Measurements from ENCODE around the gene MAD2L1BP.

Gene MAD2L1BP

GRCh38 chr6:43680308-43681200 is 44.9 kb downstream of the MAD2L1BP start:
- in situ Hi-C loops (cut with HindIII; ENCODE audit: low sequenced_read_pairs): loop anchor here (10.0 kb wide), 1 partner anchor 154 kb away; no protein-coding TSS in a partner anchor

- in situ Hi-C loops (cut with HindIII; ENCODE audit: low sequenced_read_pairs): loop anchor here (10.0 kb wide), 1 partner anchor 153 kb away; no protein-coding TSS in a partner anchor
These were observed 45.7 kb downstream of the MAD2L1BP start for GRCh38 chr6:43681303-43681702.

GRCh38 chr6:43682724-43683429 is 47.2 kb downstream of the MAD2L1BP start:
- in situ Hi-C loops (cut with HindIII; ENCODE audit: low sequenced_read_pairs): loop anchor here (10.0 kb wide), 1 partner anchor 152 kb away; no protein-coding TSS in a partner anchor

DNA sequence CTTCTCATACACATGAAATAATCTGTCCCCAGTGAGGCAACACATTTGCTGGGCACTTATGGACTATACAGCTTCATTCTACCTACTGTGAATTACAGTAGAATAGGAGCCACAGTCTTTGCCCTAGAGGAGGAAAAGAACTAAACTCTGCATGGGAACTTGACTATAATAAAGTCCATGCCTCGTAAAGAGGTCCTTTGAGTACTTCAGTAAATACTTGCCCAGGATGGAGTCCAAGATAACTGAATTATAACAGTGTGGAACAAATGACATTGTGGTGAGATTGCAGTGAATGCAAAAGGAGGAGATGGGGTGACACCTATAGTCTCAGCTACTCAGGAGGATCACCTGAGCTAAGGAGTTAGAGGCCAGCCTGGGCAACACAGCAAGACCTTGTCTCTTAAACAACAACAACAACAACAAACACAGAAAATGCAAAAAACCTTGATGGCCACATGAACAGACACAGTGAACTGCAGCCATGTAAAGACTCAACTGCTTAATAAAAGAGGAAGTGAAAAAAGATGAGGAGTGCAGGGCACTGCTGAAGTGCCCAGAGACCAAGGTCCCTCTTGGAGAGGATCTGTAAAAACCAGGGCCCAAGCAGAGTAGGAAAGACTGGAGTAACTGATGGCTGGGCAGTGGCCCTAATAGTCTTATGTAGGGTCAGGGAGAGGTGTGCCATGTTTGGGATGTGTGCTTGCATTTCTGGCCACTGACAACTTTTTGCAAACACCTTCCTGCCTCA is 48.2 kb downstream of the MAD2L1BP start:
- in situ Hi-C loops (cut with HindIII; ENCODE audit: low sequenced_read_pairs): loop anchor here (10.0 kb wide), 1 partner anchor 151 kb away; no protein-coding TSS in a partner anchor

GRCh38 chr6:43687079-43687436 is 51.4 kb downstream of the MAD2L1BP start:
- in situ Hi-C loops (cut with HindIII; ENCODE audit: low sequenced_read_pairs): loop anchor here (5.0 to 10.0 kb wide), 2 partner anchors 35 to 148 kb away; no protein-coding TSS in a partner anchor

GRCh38 chr6:43687437-43688347 is 52.1 kb downstream of the MAD2L1BP start, which contains the start of gene MRPS18A:
TSS of gene MRPS18A (minus strand) at chr6:43687791. CDS start at chr6:43687779, 12 bp downstream.
- in situ Hi-C loops (cut with HindIII; ENCODE audit: low sequenced_read_pairs): loop anchor here (5.0 to 10.0 kb wide), 2 partner anchors 35 to 147 kb away; no protein-coding TSS in a partner anchor

DNA sequence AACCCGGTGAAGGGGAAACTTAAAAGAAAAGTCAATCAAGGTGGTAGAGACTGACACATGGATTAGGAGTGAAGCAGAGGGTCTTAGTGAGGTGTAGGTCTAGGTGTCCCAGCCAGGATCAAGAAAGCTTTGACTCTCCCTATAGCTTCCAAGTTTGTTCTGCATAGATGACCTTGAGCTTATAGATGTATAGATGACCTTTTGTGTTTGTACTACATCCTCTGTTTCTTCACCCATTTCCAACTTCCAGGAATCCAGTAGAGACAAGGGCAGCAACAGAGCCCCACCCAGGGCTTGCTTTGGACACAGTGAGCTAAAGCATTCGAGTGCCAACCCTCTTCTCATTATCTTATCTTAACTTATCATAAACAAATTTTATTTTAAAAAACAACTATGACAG is 53.8 kb downstream of the MAD2L1BP start:
- in situ Hi-C loops (cut with HindIII; ENCODE audit: low sequenced_read_pairs): loop anchor here (5.0 to 10.0 kb wide), 2 partner anchors 37 to 145 kb away; no protein-coding TSS in a partner anchor

All from endothelial cell of hepatic sinusoid (primary cell).